ENCODE data around the gene TRAPPC1.

The TRAPPC1 gene

DNA sequence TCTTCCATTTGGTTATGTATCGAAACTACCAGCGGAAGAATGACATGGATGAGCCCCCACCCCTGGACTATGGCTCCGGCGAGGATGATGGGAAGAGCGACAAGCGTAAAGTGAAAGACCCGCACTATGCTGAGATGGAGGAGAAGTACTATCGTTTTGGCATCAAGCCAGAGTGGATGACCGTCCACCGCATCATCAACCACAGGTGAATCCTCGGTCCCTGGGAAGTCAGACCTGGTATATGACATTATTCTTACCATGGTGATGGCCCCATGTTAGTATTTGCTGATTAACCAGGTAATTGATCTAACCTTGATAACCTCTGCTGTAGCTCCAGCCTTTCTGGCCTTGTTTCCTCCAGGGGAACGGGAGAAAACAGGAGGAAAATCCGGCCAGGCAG, 34.7 kb downstream of the TRAPPC1 start:
- DNase-seq: peak; percentile 6

DNA sequence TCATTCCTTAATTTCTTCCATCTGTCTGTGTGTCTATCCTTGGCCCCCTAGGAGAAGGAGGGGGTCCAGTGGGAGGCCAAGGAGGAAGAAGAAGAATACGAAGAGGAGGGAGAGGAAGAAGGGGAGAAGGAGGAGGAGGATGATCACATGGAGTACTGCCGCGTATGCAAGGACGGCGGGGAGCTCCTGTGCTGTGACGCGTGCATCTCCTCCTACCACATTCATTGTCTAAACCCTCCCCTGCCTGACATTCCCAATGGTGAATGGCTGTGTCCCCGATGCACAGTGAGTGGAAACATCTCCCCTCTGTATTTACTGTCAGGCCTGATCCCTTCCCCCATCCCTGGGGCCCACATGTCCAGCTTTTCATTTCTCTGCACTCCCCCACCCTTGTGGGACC, 36.9 kb downstream of the TRAPPC1 start:
- no peak for DNase-seq

DNA sequence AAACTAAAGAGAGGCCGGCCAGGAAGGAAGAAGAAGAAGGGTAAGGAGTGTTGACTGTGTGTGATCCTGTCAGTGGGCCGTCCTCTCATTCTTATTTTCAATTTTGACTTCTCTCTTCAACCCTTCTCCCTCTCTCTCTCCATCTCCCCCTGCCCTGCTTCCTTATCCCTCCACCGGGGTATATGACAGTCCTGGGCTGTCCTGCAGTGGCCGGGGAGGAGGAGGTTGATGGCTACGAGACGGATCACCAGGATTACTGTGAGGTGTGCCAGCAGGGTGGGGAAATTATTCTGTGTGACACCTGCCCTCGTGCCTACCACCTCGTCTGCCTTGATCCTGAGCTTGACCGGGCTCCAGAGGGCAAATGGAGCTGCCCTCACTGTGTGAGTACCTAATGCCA, 37.5 kb downstream of the TRAPPC1 start:
- no peak for DNase-seq

DNA sequence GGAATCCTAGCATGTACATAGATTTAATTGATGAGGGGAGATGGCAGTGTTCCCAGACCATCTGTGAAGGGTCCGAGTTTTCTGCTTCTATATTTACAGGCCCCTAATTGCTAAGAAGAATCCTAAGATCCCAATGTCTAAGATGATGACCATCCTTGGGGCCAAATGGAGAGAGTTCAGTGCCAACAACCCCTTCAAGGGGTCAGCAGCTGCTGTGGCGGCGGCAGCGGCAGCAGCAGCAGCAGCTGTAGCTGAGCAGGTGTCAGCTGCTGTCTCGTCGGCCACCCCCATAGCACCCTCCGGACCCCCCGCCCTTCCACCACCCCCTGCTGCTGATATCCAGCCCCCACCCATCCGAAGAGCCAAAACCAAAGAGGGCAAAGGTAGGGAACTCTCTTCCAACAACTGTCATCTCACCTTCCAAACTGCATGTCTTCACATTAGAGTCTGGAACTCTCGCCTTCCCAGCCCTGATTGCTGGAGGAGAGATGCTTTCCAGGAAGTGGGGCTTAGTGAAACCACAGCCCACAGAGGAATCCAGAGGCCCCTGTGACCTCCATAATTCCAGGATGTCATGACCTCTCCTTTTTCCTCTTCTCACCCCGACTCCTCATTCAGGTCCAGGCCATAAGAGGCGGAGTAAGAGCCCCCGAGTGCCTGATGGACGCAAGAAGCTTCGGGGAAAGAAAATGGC, 38.4 kb downstream of the TRAPPC1 start:
- DNase-seq: no peak

DNA sequence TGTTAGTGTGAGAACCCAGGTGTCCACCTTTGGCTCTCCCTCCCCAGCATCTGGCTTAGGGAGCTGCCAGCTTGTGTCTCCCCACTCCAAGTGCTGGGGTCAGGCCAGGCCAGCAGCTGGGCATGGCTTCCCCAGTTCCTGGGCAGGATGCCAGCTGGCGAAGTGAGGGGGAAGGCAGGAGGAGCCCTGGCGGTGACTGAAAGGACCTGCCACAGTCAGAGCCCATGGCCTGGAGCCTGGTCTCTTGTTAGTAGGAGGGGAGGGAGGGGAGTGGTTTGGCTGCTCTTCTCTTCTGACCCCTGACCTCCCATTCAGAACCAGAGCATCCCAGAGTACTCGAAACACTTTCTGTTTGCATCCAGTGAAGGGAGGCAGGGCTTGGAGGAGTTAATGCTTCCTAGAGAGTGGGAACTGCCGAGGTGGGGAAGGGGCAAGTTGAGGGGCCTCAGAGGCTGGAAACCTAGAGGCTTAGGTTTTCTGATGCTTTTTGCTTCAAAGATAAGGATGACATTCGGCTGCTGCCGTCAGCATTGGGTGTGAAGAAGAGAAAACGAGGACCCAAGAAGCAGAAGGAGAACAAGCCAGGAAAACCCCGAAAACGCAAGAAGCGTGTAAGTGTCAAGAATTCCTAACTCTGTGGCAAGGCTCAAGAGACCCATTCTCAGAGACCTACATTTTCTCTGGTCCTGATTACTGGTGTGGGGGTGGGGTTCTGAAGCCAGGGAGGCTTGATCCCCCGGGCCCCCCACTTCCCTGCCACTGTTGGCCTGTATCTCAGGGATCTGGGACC, 42.4 kb downstream of the TRAPPC1 start:
- DNase-seq: peak; percentile 89

DNA sequence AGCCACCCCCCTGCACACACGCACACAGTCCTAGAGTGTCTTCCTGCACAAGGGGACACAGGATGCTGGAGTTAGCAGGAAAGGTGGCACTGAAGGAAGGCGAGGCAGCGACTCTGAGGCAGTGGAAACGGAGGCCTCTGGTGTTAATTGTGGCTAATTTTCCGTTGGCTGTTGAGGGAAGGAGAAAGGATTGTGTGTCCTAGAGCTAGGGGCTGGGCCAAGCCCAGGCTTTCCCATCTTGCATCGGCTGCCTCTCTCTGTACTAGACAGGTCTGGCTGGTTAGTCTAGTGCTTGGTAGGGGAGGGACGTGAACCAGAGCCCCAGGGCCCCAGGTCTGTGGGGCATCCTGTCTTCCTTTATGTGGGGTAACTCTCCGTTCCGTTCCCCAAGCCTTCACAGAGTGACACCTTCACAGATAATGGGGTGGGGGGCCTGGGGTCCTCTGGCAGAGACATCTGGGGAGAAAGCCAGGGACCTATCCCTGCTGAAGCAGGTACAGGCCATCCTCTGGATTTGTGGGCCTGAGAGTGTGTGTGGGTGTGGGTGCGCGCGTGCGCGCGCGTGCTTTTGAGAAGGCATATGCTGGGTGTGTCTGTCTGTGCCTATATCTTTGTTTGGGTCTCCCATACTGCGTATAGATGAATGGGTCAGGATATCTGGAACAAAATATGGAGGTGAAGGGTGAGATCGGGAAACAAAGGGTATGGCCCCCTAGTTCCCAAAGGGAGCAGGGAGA, 43.4 kb downstream of the TRAPPC1 start, which contains the start of gene CHD3:
Gene CHD3, plus strand, starts transcription at position 606 of the 737 bp plus-strand sequence. CDS start 212 bp downstream, outside the sequence.
- peak; percentile 11 for DNase-seq

DNA sequence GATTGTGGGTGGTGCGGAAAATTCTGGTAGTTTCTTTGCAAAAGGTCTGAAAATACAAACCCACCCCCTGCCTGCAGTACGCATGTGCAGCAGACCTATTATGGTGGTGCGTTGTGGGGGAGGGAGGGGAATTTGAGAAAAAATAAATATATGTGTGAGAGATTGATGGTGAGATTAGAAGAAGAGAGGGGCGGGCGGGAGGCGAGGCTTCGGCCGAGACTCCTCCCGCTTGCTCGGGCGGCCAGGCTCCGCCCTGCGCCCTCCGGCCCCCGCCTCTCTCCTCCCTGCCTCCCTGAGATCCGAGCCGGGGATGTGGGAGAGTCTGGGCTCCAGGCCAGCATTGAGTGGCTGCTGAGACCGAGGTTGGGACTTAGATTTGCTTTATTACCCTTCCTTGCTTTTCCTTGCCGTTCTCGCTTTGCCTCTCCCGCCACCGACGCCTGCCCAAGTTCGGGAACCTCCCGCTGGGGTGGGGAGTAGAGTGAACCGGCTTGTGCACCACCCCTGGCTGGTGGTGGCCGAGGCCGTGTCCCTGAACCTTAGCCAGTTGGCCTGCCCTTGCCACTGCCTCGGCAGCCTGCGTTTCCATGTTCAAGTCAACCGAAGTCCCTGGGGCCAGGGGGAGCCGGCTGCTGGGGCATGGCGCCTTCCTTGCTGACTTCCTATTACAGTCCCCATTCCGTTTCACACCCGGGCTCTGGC, 44.1 kb downstream of the TRAPPC1 start:
- peak; percentile 99 for DNase-seq

DNA sequence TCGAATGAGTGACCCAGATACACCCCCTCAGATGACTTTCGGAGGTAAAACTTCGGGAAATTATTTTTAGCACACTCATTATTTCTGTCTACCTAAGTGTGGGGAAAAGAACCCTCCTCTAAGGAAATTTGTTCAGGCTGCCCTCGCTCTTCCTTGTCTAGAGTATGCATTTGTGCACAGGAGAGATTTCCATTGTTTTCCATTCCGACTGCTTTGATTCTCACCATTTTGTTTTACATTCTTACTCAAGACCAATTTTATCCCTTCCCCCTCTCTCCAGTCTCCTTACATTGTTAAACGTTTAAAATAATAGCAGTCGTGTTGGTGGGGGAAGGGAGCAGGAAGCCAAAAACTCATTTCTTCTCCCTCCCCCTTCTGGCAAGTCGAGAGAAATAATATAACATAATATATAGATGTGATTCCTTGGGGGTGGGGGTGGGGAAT, 44.7 kb downstream of the TRAPPC1 start:
- no peak for DNase-seq

DNA sequence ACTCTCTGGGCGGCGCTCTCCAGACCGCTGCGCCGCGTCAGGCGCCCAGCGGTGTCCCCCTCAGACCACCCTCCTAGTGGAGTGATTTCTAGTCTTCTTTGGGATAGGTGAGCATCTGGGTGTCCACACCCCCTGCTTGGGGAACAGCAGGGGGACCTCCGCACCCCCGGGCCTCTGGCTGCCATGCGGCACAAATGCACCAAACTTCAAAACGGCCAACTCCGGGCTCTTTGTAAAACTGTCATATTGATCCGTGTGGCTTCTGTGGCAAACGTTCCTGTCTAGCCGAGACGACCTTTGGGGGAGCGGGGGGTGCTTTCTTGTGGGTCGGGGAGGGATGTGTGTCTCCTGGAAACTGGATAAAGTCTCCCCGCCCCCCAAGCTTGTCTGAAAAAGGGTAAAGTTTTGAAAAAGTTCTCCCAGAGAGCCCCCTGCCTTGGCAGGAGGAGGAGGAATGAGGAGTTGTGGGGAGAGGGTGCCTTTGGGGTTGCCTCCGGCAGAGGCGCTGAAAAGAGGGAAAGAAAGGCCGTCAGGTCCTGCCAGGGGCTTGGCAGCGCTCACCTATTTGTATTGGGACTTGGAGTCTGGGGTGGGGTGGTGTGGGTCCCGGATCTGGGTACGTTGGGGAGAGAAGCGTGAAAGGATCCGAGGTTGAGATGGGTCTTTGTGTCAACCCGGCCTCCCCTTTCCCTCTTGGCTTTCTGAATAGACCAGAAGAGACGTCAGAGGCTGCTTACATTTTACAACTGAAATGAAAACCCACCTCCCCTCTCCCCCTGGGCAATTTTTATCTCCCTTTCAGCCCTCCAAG, 45.3 kb downstream of the TRAPPC1 start:
- peak; percentile 58 for DNase-seq

DNA sequence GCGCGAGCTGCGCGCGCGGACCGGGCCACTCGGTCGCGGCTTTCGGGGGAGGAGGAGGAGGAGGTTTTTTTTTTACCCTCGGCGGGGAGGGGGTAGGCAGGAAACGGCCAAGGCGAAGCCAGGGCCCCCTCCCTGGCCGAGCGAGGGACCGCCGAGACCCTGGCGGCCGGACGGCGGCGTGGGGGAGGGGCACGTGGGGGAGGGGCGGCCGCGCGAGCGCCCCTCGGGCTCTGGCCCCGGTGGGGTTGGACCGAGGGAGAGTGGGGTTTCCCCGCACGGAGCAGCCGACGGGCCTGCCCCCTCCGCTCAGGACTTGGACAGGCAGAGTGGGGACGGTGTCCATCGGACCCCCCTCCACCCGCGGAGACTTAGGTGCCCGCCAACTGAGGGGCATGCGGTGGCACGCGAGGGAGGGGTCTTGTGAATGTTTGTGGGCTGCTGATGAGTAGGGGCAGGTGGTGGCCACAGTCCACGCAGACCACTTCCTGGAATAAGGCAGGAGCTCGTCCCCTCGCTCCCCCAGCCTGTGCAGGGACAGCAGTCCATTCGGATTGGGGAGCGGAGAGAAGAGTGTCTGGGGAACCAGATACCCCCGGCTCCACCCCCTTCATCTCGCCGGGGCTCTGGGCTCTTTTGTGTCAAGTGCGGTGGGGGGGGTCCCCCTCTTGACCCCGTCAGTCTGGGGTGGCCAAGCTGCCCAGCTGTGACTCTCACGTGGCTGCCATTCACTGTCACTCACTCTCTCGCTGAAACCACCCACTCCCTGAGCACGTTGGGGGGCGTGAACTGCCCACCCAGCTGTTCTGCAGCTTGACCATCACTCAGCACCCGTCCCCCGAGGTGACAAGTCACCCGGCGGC, 46.1 kb downstream of the TRAPPC1 start:
- DNase-seq: peak; percentile 66

DNA sequence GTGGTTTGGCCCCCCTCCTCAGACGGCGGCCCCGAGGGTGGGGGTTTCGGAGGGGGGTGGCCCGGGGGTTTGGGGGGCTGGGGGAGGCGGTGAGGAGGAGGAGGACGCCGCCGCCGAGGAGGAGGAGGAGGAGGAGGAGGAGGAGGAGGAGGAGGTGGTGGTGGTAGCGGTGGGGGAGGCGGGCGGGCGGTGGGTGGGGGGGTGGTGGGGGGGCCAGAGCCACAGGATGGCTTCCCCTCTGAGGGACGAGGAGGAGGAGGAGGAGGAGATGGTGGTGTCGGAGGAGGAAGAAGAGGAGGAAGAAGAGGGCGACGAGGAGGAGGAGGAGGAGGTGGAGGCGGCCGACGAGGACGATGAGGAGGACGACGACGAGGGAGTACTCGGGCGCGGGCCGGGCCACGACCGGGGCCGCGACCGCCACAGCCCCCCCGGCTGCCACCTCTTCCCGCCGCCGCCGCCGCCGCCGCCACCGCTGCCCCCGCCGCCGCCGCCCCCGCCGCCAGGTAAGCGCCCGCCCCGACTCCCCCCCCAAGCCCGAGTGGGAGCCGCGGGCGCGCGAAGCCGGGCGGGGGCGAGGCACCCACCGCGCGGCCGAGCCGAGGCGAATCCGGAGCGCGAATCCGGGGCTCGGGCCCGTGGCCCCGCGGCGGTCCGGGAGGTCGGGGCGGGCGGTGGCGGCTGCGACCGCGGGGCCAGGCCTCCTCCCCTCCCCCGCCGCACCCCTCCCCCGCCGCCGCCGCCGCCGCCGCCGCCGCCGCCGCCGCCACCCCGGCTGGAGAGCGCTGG, 47.0 kb downstream of the TRAPPC1 start:
- peak; percentile 48 for DNase-seq

DNA sequence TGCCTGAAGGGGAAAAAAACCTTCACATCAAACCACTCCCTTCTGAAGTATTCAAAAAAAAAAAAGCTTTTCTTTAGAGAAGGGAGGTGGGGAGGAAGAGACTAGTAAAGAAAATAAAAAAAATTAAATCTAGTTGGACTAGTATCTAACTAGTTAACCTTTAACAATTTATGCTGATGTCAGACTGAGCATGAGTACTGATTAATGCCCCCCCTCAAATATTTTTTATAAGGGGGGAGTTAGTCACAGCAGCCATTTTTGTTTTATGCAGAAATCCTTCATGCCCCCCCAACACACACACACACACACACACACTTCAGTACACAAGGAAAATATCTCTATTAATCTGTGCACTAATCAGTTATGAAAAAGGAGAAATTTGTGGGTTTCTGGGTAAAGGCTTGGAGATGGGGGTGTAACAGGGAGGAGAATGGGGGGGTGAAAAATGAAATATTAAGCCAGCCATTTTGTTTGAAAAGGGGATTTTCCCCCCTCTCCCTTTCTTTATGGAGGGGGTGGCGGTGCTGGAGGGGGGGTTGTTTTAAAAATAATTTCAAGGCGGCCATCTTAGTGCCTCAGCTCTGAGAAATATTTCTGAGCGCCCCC, 47.9 kb downstream of the TRAPPC1 start:
- DNase-seq: peak; percentile 71

DNA sequence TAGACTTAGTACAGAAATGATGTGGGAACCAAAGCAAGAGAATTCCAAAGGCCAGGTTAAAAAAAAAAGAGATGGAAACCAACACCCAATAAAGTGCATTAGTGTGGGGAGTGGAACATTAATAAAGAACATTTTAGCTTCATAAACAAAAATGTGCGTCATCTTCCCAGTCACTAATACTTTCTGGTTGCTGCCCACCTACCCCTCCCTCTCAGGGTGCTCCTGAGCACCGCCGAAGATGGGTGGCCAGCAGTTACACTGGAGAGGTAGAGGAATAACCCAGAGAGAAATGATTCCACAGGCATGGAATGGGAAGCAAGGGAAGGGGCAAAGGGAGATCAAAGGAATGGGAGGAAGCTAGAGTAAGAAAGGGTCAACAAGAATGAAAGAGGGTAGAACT, 49.1 kb downstream of the TRAPPC1 start:
- peak; percentile 5 for DNase-seq

DNA sequence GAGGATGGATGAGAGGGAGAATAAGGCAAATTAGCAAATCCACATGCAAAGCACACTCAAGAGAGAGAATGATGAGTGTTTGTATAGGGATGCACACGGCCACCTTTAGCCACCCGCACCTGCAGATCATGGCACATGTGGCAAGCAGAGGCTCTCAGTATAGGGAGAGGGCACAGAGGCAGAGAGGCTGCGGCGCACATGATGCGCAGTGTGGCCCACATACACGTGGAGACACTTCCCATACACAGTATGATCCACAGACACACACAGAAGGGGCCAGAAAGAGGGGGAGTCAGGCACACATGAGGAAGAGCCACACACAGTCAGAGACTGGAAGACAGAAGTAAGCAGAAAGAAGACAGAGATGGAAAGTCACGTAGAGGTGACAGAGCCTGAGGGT, 49.7 kb downstream of the TRAPPC1 start:
- DNase-seq: no peak

DNA sequence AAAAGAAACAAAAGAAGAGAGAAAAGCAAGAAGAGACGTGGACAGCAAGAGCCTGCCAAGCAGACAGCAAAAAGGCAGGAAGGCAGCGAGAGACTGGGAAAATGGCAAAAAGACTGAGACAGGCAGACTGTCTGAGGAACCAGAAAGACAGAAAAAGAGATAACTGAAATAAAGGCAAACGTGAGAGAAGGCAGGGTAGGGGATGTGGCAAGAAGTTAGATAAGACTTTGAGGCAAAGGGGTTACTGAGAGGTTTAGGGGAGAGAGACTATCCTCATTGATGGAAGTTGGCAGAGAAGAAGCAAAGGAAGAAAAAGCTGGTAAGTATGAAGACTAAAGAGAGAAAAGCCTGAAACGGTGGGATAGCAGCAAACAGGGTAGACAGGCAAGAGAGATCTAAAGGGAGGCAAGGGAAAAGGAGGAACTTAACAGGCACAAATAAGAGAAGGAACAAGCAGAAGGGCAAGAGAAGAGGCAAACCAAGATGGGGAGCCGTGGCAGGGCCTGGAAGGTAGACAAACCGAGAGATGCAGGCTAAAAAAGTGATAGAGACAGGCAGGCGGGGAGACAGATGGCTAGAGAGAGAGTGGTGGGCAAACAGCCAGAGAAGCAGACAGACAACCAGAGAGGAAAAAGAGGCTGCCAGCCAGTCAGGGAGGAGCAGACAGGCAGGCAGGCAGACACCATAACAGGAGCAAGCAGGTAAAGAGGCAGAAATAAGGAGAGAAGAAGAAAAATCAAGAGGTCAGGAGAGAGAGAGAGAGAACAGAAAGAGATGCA, 50.3 kb downstream of the TRAPPC1 start:
- peak; percentile 18 for DNase-seq

Measured in fibroblast of skin of right biceps (primary cell).